DND-41 (cell line): ENCODE measurements around the gene NXPH4.

Experiments used
- ATAC-seq: fragments of 200-7000 bp; cut with Tn5 transposase; 3 replicates; pipeline ENCODE4 v1.9.1; 2021; ENCODE audit warnings: low read depth; ENCODE audit not compliant: insufficient read depth
- DNase-seq: peaks from one replicate; pipeline ENCODE4 v3.0.0-alpha.2; 2020
- H2AFZ ChIP-seq: 2 replicates; pipeline ENCODE4 v1.6.0; 2012; ENCODE audit warnings: low read depth, low read length
- H3K27ac ChIP-seq: 2 replicates; pipeline ENCODE4 v1.5.1; 2012; ENCODE audit warnings: low read length, inconsistent platforms
- H3K27me3 ChIP-seq: fragments of 200-600 bp; sonication (generic); 2 replicates; pipeline ENCODE4 v1.6.0; 2012; ENCODE audit warnings: low read length, mild to moderate bottlenecking, inconsistent platforms; ENCODE audit not compliant: insufficient read depth, poor library complexity
- H3K36me3 ChIP-seq: 2 replicates; pipeline ENCODE4 v1.5.1; 2012; ENCODE audit warnings: low read length, inconsistent platforms; ENCODE audit not compliant: insufficient read depth
- H3K4me1 ChIP-seq: 2 replicates; pipeline ENCODE4 v1.5.1; 2012; ENCODE audit warnings: mild to moderate bottlenecking, low read length; ENCODE audit not compliant: insufficient read depth
- H3K4me2 ChIP-seq: 2 replicates; pipeline ENCODE4 v1.6.0; 2012; ENCODE audit warnings: mild to moderate bottlenecking, moderate library complexity, low read length, inconsistent platforms; ENCODE audit not compliant: insufficient read depth
- H3K4me3 ChIP-seq, 2 experiments: fragments of 200-600 bp in 1 of 2; shearing (Covaris generic) in 1 of 2; 2 replicates each; pipeline ENCODE4 v1.5.1; 2012 to 2016; ENCODE audit warnings: inconsistent platforms in 2 of 2, low read length in 2 of 2, mild to moderate bottlenecking in 2 of 2, low read depth in 1 of 2, moderate library complexity in 1 of 2
- H3K79me2 ChIP-seq: 2 replicates; pipeline ENCODE4 v1.6.0; 2012; ENCODE audit warnings: low read length, inconsistent platforms; ENCODE audit not compliant: insufficient read depth
- H3K9ac ChIP-seq: 2 replicates; pipeline ENCODE4 v1.6.0; 2012; ENCODE audit warnings: low read depth, mild to moderate bottlenecking, inconsistent platforms, low read length, moderate library complexity
- H3K9me3 ChIP-seq: 2 replicates; pipeline ENCODE4 v1.5.1; 2012; ENCODE audit warnings: low read length, moderate library complexity, mild to moderate bottlenecking, inconsistent platforms; ENCODE audit not compliant: insufficient read depth, severe bottlenecking
- H4K20me1 ChIP-seq: 2 replicates; pipeline ENCODE4 v1.6.0; 2012; ENCODE audit warnings: low read length; ENCODE audit not compliant: insufficient read depth
- EZH2 ChIP-seq: IDR thresholded peaks from 3 replicates; pipeline ENCODE4 v1.6.1; 2012; ENCODE audit warnings: borderline replicate concordance, low read depth, mild to moderate bottlenecking, moderate library complexity, low read length, inconsistent platforms; ENCODE audit not compliant: severe bottlenecking
- TF ChIP-seq, protein P1 (sequence below): IDR thresholded peaks from 2 replicates; pipeline ENCODE4 v1.5.1; 2012; ENCODE audit warnings: borderline replicate concordance, low read length, moderate library complexity, mild to moderate bottlenecking; ENCODE audit not compliant: poor library complexity, severe bottlenecking; ENCODE audit errors: extremely low read depth

Gene NXPH4

DNA sequence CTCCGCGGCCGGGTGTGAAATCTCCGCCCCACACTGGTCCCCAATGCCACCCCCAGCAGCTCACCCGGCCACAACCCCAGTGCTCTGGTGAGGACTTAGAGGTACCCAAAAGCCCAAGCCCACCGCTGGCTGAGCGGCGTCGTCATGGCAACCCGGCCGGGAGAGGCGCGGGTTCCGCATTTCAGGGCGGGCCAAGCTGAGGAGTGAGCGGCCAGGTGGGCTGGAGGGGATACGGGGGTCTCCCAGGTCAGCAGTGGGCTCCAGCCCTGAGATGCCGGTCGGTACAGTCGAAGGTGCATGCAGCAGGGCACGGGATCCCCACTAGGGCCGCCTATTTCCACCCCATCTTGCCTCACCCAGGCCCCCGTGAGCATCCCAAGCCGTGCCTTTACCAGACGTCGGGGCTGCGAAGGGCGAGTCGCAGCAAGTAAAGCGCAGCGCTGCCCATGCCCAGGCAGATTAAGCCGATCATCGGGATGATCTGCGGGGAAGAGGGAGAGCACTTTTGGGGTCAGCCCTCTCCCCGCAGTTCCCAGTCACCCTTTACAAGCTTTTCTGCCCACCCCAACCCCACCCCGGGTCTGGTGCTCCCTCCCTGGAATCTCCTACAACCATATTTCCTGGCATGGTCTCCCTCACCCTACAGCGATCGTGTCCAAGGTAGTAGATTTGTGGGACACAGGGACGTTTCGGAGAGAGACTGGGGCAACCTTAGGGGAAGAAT is 19.8 kb downstream of the NXPH4 start:
- no peak for DNase-seq
- Histone ChIP-seq H3K27me3 (peaks cover 14% of the 10 kb centered on the region), H3K4me1 (peaks cover 39% of the 10 kb centered on the region), H3K79me2 (peaks cover 16% of the 10 kb centered on the region), H2AFZ (no peak overlapping the region), H3K4me2 (no peak overlapping the region), H3K4me3 (no peak overlapping the region), H3K27ac (no peak overlapping the region), H3K9me3 (no peaks in the 10 kb centered on the region), H3K36me3 (peaks cover 40% of the 10 kb centered on the region), H4K20me1 (peaks cover 43% of the 10 kb centered on the region), H3K9ac (no peak overlapping the region)
- TF ChIP-seq, protein P1, sequence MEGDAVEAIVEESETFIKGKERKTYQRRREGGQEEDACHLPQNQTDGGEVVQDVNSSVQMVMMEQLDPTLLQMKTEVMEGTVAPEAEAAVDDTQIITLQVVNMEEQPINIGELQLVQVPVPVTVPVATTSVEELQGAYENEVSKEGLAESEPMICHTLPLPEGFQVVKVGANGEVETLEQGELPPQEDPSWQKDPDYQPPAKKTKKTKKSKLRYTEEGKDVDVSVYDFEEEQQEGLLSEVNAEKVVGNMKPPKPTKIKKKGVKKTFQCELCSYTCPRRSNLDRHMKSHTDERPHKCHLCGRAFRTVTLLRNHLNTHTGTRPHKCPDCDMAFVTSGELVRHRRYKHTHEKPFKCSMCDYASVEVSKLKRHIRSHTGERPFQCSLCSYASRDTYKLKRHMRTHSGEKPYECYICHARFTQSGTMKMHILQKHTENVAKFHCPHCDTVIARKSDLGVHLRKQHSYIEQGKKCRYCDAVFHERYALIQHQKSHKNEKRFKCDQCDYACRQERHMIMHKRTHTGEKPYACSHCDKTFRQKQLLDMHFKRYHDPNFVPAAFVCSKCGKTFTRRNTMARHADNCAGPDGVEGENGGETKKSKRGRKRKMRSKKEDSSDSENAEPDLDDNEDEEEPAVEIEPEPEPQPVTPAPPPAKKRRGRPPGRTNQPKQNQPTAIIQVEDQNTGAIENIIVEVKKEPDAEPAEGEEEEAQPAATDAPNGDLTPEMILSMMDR = no peak
- TF ChIP-seq EZH2 = no peak
- ATAC-seq = no peak

DNA sequence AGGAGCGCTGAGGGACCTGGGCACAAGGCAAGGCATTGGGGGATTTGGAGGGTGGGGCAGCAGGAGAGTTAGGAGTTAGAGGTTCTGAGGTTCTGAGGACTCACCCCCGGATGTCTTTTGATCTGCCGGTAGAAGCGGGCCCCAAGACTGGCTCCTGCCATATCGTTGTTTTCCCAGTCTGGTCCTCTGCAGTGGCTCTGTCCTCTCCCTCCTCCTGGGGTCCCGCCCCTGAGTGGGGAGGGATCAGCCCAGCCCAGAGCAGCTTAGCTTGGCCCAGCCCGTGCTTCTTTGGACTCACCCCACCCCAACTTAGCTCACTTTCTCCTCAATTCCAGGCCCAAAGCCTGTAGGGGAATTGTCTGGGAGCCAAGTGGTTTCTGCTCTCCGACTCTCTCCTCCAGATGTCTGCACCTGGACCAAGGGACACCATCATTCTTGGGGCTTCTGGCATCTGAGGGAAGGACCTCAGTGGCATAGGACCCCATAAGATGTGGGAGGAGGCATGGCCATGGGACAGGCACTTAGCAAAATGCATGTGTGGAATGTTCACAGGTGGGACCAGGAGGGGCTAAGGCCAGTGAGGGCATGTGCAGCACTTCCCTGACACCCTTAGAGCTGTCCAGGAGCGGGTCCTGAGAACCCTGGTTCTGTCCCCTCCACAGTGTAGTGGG is 20.5 kb downstream of the NXPH4 start:
- Histone ChIP-seq H3K36me3 (peaks cover 33% of the 10 kb centered on the region), H3K9ac (no peak overlapping the region), H3K9me3 (no peaks in the 10 kb centered on the region), H3K27me3 (peaks cover 14% of the 10 kb centered on the region), H4K20me1 (peaks cover 36% of the 10 kb centered on the region), H3K27ac (no peak overlapping the region), H3K4me3 (no peak overlapping the region), H3K4me2 (no peak overlapping the region), H3K79me2 (peaks cover 9% of the 10 kb centered on the region), H3K4me1 (peaks cover 32% of the 10 kb centered on the region), H2AFZ (no peak overlapping the region)
- no peak for TF ChIP-seq EZH2
- TF ChIP-seq, protein P1 = no peak
- no peak for ATAC-seq
- no peak for DNase-seq

DNA sequence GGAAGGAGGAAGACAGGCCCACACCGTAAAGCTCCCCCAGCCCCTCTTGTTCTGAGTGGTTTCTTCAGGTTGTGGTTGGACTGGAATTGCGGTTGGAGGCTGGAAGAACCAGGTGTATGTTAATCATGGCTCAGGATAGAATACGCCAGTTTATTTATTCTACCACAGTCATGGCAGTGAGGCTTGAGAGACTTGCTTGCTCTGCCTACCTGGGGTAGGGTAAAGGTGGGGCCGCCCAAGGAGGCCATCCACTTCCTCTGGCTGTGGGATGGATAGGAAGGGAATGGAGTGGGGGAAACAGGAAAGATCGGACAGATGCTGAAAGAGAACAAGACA is 21.0 kb downstream of the NXPH4 start:
- ATAC-seq = no peak
- DNase-seq = no peak
- no peak overlapping the region for H3K4me3 ChIP-seq
- H3K27me3 ChIP-seq = peaks cover 14% of the 10 kb centered on the region
- H3K9me3 ChIP-seq = no peaks in the 10 kb centered on the region
- no peak overlapping the region for H3K4me2 ChIP-seq
- peaks cover 31% of the 10 kb centered on the region for H4K20me1 ChIP-seq
- peaks cover 31% of the 10 kb centered on the region for H3K4me1 ChIP-seq
- no peak overlapping the region for H3K27ac ChIP-seq
- peaks cover 28% of the 10 kb centered on the region for H3K36me3 ChIP-seq
- peaks cover 4% of the 10 kb centered on the region; the same call in 1 of the 2 replicates for H3K79me2 ChIP-seq
- H2AFZ ChIP-seq = no peak overlapping the region
- no peak overlapping the region for H3K9ac ChIP-seq
- TF ChIP-seq, protein P1 = no peak
- TF ChIP-seq EZH2 = no peak
